Activated naive CD4-positive, alpha-beta T cell treated with anti-CD3 and anti-CD28 coated beads, Interleukin-2, amount 50 U/mL, for 24 hours (primary cell): Measurements from ENCODE around the gene ASCL3.
A peak's percentile ranks its signal among the peaks of the same experiment; 100 is the strongest.
"Not testable (repeated sequence)": the region's sequence is repeated elsewhere in the genome, so short reads cannot be mapped to it uniquely, and the experiment has no call there.

Experiments
- H3K27ac Mint-ChIP-seq: one replicate; pipeline ENCODE4 v1.8.0; 2021; ENCODE audit warnings: mild to moderate bottlenecking, mixed read lengths
- H3K27me3 Mint-ChIP-seq: one replicate; pipeline ENCODE4 v1.8.0; 2021; ENCODE audit warnings: mixed read lengths
- H3K36me3 Mint-ChIP-seq: one replicate; pipeline ENCODE4 v1.8.0; 2021; ENCODE audit warnings: mixed read lengths
- H3K4me1 Mint-ChIP-seq: one replicate; pipeline ENCODE4 v1.8.0; 2021; ENCODE audit warnings: mixed read lengths
- H3K4me3 Mint-ChIP-seq: one replicate; pipeline ENCODE4 v1.8.0; 2021; ENCODE audit warnings: mild to moderate bottlenecking, mixed read lengths
- H3K9me3 Mint-ChIP-seq: one replicate; pipeline ENCODE4 v1.8.0; 2021; ENCODE audit warnings: mixed read lengths

Gene ASCL3

DNA sequence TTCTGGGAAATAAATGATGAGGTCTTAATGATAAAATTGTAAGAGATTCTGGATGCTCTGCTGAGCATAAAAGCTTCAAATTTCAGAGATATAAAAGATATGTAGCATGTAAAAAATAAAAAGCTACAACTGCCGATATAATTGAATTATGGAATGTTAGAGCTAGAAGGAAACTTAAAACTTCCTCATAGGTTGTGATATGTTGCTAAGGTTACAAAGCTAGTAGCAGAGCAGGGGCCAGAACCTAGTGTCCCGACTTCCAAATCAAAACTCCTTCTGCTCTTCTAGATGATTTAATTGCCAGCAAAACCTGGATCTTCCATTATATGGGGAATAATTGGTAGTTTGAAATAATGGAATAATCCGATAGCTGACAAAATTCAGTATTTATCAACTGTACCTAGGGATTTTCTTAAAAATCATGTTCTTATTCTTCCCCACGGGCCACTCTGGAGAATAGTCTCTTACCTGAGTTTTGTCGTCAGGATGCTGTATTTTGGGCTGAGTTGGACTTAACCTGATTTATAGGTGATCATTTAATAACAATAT lies at the start of gene ASCL3:
Gene ASCL3 (minus strand): TSS at position 499 of the 549 bp plus-strand sequence. CDS start 4,855 bp downstream, outside the sequence.
- Mint-ChIP-seq H3K9me3 (no peaks in the 10 kb centered on the region), H3K27ac (no peak within 1 kb of the TSS), H3K4me3 (no peak within 1 kb of the TSS), H3K36me3 (peaks cover 9% of the 10 kb centered on the region), H3K4me1 (no peaks in the 10 kb centered on the region), H3K27me3 (no peaks in the 10 kb centered on the region)

DNA sequence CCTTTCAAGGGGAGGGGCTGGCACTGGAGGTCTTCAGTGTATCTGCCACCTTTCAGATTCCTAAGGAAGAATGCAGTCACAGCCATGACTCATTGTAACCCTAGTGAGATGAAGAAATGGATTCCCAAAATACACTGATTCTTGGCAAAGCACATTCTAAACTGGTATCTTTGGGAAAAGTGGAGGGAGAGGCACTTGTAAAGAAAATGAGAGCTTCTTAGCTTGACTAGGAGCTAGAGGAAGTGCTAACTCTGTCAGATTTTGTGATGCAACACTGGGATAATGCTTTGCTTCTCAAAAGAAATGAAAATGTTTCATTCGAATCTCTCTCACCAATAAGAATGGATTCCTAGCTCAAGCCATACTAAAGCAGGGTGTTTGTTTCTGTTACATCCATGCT lies 46.6 kb upstream of the ASCL3 start:
- Mint-ChIP-seq H3K4me1 (no peaks in the 10 kb centered on the region), H3K9me3 (no peaks in the 10 kb centered on the region), H3K4me3 (no peak overlapping the region), H3K27me3 (peaks cover 6% of the 10 kb centered on the region), H3K27ac (no peak overlapping the region), H3K36me3 (no peaks in the 10 kb centered on the region)

DNA sequence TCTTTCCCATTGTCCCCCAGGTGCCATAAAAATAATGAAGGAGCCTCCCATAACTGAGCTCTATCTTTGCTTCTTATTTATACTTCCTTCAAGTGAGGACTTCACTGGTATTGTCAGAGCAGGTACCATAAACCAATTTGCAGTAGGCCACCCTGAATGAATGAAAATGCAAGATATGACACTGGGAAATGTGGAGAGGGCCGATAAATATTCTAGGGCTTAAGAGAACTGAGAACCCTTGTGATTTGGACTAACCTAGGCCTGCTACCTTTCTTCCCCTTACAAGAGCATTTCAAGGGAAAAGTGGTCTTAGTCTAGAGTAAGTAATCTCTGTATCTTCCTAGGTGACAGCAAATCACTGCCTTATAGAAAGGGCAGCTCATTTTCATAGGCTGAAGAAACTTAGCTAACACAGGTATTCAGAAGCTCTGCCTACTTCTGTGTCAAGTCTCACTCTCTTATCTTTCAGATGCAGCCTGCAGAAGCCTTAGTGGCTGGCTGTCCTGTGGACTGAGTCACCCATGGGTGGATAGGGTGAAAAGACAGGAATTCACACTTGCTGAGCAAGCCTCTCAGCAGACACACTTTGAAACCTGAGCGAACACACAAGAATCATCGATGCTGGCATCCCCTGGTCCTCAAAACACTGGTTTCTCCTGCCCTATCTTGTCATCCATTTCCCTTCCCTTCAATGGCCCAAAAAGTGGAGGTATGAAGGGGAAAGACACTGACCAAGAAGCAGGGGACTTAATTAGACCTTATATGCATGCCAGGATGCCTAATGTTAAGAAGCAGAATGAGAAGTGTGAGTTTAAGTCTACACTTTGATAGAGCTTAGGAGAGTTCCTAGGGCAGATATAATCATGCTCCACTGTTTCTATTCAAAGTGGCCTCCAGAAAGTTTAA lies 45.8 kb upstream of the ASCL3 start:
- Mint-ChIP-seq H3K27ac (no peak overlapping the region), H3K27me3 (peaks cover 7% of the 10 kb centered on the region), H3K4me1 (no peaks in the 10 kb centered on the region), H3K4me3 (no peak overlapping the region), H3K9me3 (no peaks in the 10 kb centered on the region), H3K36me3 (no peaks in the 10 kb centered on the region)

- H3K36me3 Mint-ChIP-seq = no peaks in the 10 kb centered on the region
- peaks cover 7% of the 10 kb centered on the region for H3K27me3 Mint-ChIP-seq
- H3K4me3 Mint-ChIP-seq = no peak overlapping the region
- H3K9me3 Mint-ChIP-seq = no peaks in the 10 kb centered on the region
- no peak overlapping the region for H3K27ac Mint-ChIP-seq
- H3K4me1 Mint-ChIP-seq = no peaks in the 10 kb centered on the region
These were observed 44.6 kb upstream of the ASCL3 start for GRCh38 chr11:8987446-8987845.

GRCh38 chr11:8986772-8987171 lies 44.0 kb upstream of the ASCL3 start:
- not testable (repeated sequence) for H3K4me1 Mint-ChIP-seq, H3K9me3 Mint-ChIP-seq, H3K4me3 Mint-ChIP-seq, H3K27me3 Mint-ChIP-seq, H3K36me3 Mint-ChIP-seq, H3K27ac Mint-ChIP-seq

DNA sequence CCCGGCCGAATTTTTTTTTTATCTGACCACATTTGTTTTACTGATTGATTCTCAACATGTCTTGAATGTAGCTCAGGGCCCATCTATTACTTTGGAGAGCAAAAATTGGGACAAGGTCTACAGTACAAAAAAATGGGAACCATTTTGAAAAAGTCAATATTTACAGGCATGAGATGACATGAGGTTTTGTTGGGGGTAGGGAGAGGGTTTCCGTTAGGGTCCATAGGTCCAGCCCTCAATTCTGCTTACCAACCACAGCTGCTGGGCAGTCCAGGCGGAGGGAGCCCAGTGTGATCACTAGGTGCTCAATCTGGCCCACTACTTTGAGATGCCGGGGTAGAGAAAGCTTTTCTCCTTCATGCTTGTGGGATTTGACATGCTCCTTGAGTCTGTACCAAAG lies 42.6 kb upstream of the ASCL3 start:
- H3K4me3 Mint-ChIP-seq = no peak overlapping the region
- H3K9me3 Mint-ChIP-seq = no peaks in the 10 kb centered on the region
- no peaks in the 10 kb centered on the region for H3K4me1 Mint-ChIP-seq
- H3K36me3 Mint-ChIP-seq = no peaks in the 10 kb centered on the region
- H3K27me3 Mint-ChIP-seq = peaks cover 7% of the 10 kb centered on the region
- H3K27ac Mint-ChIP-seq = no peak overlapping the region

DNA sequence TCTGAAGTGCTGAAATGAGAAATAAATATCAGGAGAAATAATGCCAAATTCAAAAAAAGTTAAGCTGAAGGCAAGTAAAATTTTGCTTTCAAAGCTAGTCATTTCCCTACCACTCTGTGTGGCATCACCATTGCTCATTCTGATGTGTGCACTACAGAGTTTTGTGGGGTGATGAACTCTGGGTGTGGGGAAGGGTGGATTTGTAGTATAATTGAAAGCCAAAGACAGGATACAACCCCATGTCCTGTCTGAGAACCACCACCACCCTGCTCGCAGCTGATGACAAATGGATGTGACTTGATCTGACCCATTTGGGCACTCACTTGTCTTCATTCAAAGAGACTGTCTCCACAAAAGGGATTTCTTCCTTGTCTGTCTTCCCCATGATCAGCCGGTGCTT lies 40.7 kb upstream of the ASCL3 start:
- Mint-ChIP-seq H3K4me1 (no peaks in the 10 kb centered on the region), H3K9me3 (no peaks in the 10 kb centered on the region), H3K27ac (no peak overlapping the region), H3K4me3 (no peak overlapping the region), H3K27me3 (peaks cover 1% of the 10 kb centered on the region), H3K36me3 (no peaks in the 10 kb centered on the region)

DNA sequence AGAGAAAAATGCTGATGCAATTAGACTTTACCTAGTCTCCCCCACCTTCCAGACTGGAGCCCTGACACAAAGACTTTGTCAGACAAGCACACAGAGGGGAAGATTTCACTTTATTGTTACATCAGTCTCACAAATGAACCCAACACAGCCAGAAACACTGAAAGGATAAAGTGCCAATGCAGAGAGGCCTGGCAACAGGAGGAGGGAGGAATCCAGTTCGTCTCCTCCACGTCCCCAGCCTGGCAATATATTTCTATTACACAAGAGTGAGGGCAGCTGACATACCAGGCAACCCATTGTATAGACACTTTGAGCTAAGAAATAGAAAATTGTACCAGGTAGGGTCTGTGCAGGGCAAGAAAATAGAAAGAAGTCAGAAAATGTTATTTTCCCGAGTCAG lies 37.7 kb upstream of the ASCL3 start:
- peaks cover 1% of the 10 kb centered on the region for H3K27me3 Mint-ChIP-seq
- no peaks in the 10 kb centered on the region for H3K36me3 Mint-ChIP-seq
- H3K27ac Mint-ChIP-seq = no peak overlapping the region
- H3K9me3 Mint-ChIP-seq = no peaks in the 10 kb centered on the region
- H3K4me3 Mint-ChIP-seq = no peak overlapping the region
- no peaks in the 10 kb centered on the region for H3K4me1 Mint-ChIP-seq

- not testable (repeated sequence) for H3K27ac Mint-ChIP-seq, H3K4me1 Mint-ChIP-seq, H3K27me3 Mint-ChIP-seq, H3K4me3 Mint-ChIP-seq, H3K9me3 Mint-ChIP-seq, H3K36me3 Mint-ChIP-seq
These were observed 36.5 kb upstream of the ASCL3 start for GRCh38 chr11:8979365-8979764.

GRCh38 chr11:8973121-8973520 lies 30.3 kb upstream of the ASCL3 start:
- Mint-ChIP-seq H3K4me1 (no peaks in the 10 kb centered on the region), H3K27me3 (no peaks in the 10 kb centered on the region), H3K4me3 (no peak overlapping the region), H3K27ac (no peak overlapping the region), H3K9me3 (no peaks in the 10 kb centered on the region), H3K36me3 (no peaks in the 10 kb centered on the region)

- Mint-ChIP-seq H3K4me1 (no peaks in the 10 kb centered on the region), H3K27ac (no peak overlapping the region), H3K36me3 (no peaks in the 10 kb centered on the region), H3K9me3 (no peaks in the 10 kb centered on the region), H3K4me3 (no peak overlapping the region), H3K27me3 (no peaks in the 10 kb centered on the region)
These were observed 29.1 kb upstream of the ASCL3 start for GRCh38 chr11:8971924-8972316.

- Mint-ChIP-seq H3K4me1 (no peaks in the 10 kb centered on the region), H3K36me3 (no peaks in the 10 kb centered on the region), H3K4me3 (no peak overlapping the region), H3K27me3 (no peaks in the 10 kb centered on the region), H3K9me3 (no peaks in the 10 kb centered on the region), H3K27ac (no peak overlapping the region)
These were observed 28.5 kb upstream of the ASCL3 start for GRCh38 chr11:8971196-8971923.

DNA sequence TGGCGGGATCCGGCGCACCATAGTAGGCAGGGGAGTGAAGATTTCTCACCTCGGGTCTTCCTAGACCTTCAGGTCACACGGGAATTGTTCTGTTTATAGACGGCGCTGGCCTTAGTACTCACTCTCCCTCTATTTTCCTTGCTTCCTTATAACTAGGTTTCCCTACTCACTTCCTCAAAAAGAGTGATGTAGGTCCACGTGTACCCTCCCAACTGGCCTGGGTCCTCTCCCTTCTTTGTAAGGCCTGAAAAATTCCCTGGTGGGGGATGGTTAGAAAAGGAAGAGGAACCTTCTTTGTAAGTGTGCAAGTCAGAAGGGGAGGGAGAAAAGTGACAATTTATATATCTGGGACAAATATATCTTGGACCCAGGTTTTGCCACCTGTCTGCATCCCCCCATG lies 24.4 kb upstream of the ASCL3 start:
- no peak overlapping the region for H3K4me3 Mint-ChIP-seq
- H3K27me3 Mint-ChIP-seq = no peaks in the 10 kb centered on the region
- H3K27ac Mint-ChIP-seq = no peak overlapping the region
- no peaks in the 10 kb centered on the region for H3K36me3 Mint-ChIP-seq
- H3K9me3 Mint-ChIP-seq = no peaks in the 10 kb centered on the region
- peaks cover 18% of the 10 kb centered on the region for H3K4me1 Mint-ChIP-seq

DNA sequence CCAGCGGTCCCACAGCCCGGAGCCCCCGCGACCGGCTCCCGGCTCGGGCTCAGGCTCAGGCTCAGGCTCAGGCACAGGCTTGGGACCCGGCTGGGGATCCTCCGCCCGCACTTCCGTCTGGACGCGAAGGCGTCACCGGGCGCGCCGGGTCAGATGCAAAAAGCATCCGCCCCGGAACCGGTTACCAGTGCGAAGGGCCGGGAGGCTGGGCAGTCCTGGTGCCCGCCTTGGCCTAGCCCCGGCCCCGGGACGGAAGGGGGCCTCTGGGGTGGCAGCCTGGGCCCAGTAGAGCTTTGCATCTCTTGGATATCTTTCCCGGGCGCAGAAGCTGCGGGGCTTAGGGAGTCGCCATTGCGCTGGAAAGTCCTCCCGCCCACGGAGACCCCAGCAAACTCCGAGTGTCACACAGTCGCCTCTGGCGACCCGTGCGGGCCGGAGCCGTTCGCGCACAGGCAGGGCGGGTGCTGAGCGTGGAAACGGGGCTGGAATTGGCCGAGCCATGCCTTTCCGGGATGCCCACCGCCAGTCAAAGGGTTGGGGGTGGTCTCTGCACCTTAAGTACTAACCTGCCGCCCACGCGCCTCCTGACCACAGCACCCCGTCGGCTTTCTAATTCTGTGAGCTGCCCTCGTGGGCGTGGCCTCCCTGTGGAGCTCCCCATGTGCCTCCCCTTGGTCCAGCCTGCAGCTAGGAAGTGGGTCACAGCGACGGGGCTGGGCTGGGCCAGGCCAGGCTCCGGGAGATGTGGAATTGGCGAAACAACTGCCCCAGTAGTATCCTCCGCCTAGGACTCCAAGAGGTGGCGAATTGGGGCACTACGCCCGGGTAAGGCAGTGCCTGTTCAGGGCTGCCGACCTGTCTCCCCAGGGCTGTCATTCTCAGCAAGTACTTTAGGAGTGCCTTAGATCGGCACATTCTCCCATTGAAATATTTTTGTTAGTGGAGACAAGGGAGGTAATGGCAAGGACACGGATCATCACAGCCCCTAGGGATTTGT lies 21.8 kb upstream of the ASCL3 start, which contains the start of gene TMEM9B:
Gene TMEM9B (minus strand): TSS at position 119 of the 997 bp plus-strand sequence. CDS start 129 bp downstream, outside the sequence.
- peaks cover 28% of the 10 kb centered on the region for H3K4me1 Mint-ChIP-seq
- peak within 1 kb of the TSS; percentile 95 for H3K27ac Mint-ChIP-seq
- H3K36me3 Mint-ChIP-seq = peaks cover 2% of the 10 kb centered on the region
- no peaks in the 10 kb centered on the region for H3K27me3 Mint-ChIP-seq
- H3K9me3 Mint-ChIP-seq = no peaks in the 10 kb centered on the region
- H3K4me3 Mint-ChIP-seq = peak within 1 kb of the TSS; percentile 99
